Thyroid gland (tissue), 4 donors: ENCODE data around the gene RPP30. TPM values are rescaled to one million over a fixed set of nuclear protein-coding genes. Genes with fewer than 3 reads are reported as not detected.

ENCODE experiments used
- DNase-seq, 2 donors: peaks; one replicate each; pipeline ENCODE4 v3.0.0-alpha.2; 2019
- H3K27ac ChIP-seq, 3 donors: fragments of 200-600 bp; sonication (generic); 1 replicate in 2 of 3; 2 replicates in 1 of 3; pipeline ENCODE4 v1.5.1; 2016 to 2019; ENCODE audit warnings: mild to moderate bottlenecking in 1 of 3, moderate library complexity in 1 of 3
- H3K27me3 ChIP-seq: fragments of 200-600 bp; sonication (generic); one replicate; pipeline ENCODE4 v1.5.1; 2019
- H3K36me3 ChIP-seq, 2 donors: fragments of 200-600 bp; sonication (generic); one replicate each; pipeline ENCODE4 v1.5.1; 2016 to 2019
- H3K4me1 ChIP-seq, 2 donors: fragments of 200-600 bp; sonication (generic); one replicate each; pipeline ENCODE4 v1.5.1; 2017 to 2019
- H3K4me3 ChIP-seq, 3 donors: fragments of 200-600 bp; sonication (generic); replicated peaks in 1 of 3; 1 replicate in 2 of 3; 2 replicates in 1 of 3; pipeline ENCODE4 v1.5.1; 2016; ENCODE audit warnings: mild to moderate bottlenecking in 1 of 3
- H3K9me3 ChIP-seq: fragments of 200-600 bp; sonication (generic); one replicate; pipeline ENCODE4 v1.5.1; 2017
- POLR2A ChIP-seq, 2 donors: fragments of 450-650 bp; IDR thresholded peaks; one replicate each; pipeline ENCODE4 v1.6.1; 2017; ENCODE audit warnings: antibody characterized with exemption in 2 of 2, mild to moderate bottlenecking in 2 of 2, moderate library complexity in 1 of 2
- WGBS, 2 donors: methylation state at CpG; one replicate each; pipeline ENCODE4 v1.1.5; 2017; 5-methylcytosine and 5-hydroxymethylcytosine counted together
- intact Hi-C: fragments of 100-400 bp; cut with DNase I; formaldehyde crosslinking; loops from one replicate; pipeline ENCODE4 v1.15.1; 2023
- total RNA-seq, 4 donors: library from RNA; depleted of rRNA; stranded (reverse); fragments of >200 nt; gene quantifications; one replicate each; pipeline ENCODE4 v1.2.3, GENCODE V29; 2016
- TF ChIP-seq, protein P1 (sequence below), 6 experiments: fragments of 200-600 bp in 3 of 6; fragments of 450-650 bp in 3 of 6; sonication (generic) in 3 of 6; IDR thresholded peaks; one replicate each; pipeline ENCODE4 v1.5.1; 2016 to 2019; ENCODE audit warnings: antibody characterized with exemption in 6 of 6, mild to moderate bottlenecking in 2 of 6, inconsistent platforms in 1 of 6, moderate library complexity in 1 of 6

RPP30 gene
- total RNA-seq = 10 to 100 TPM; 20.4 to 62.6 (median 36.3) TPM

GRCh38 chr10:90871766-90872647, at the start of gene RPP30:
RPP30 (plus strand) TSS chr10:90871974; CDS start chr10:90871987, 13 bp downstream.
- H3K9me3 ChIP-seq = no peaks in the 10 kb centered on the region
- WGBS, 2 donors = 1% methylated on average over 28 to 38 of the region's 43 CpGs
- no peaks in the 10 kb centered on the region for H3K27me3 ChIP-seq
- intact Hi-C loops = no loop called here
- peaks cover 7 to 8% of the 10 kb centered on the region in 2 donors for H3K4me1 ChIP-seq
- peak; percentile 81 to 84 for DNase-seq
- peak within 1 kb of the TSS in 2 of 3 donors; percentile 52 for H3K27ac ChIP-seq
- peak within 1 kb of the TSS; percentile 51 to 88 (median 69) for H3K4me3 ChIP-seq
- TF ChIP-seq, protein P1, sequence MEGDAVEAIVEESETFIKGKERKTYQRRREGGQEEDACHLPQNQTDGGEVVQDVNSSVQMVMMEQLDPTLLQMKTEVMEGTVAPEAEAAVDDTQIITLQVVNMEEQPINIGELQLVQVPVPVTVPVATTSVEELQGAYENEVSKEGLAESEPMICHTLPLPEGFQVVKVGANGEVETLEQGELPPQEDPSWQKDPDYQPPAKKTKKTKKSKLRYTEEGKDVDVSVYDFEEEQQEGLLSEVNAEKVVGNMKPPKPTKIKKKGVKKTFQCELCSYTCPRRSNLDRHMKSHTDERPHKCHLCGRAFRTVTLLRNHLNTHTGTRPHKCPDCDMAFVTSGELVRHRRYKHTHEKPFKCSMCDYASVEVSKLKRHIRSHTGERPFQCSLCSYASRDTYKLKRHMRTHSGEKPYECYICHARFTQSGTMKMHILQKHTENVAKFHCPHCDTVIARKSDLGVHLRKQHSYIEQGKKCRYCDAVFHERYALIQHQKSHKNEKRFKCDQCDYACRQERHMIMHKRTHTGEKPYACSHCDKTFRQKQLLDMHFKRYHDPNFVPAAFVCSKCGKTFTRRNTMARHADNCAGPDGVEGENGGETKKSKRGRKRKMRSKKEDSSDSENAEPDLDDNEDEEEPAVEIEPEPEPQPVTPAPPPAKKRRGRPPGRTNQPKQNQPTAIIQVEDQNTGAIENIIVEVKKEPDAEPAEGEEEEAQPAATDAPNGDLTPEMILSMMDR (IDR thresholded peaks at IDR 0.05) = no peak
- TF ChIP-seq POLR2A (IDR thresholded peaks at IDR 0.05) = peak in 1 of 2 donors; percentile 52
- H3K36me3 ChIP-seq = peaks cover 3 to 10% of the 10 kb centered on the region in 2 donors

DNA sequence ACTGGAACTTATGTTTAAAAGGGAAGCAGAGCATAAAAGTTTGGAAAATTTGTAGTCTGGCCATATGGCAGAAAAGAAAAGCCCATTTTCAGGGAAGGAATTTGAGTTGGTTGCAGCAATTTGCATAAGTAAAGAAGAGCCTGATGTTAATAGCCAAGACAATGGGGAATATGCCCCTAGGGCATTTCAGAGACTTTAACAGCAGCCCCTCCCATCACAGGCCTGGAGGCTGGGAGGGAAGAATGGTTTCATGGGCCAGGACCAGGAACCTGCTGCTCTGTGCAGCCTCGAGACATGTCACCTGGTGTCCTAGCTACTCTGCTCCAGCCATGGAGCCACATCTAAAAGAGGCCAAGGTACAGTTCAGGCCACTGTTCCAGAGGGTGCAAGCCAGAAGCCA, 49.3 kb upstream of the RPP30 start:
- H3K4me1 ChIP-seq = no peaks in the 10 kb centered on the region
- TF ChIP-seq, protein P1 (IDR thresholded peaks at IDR 0.05) = no peak
- no peak for TF ChIP-seq POLR2A (IDR thresholded peaks at IDR 0.05)
- no peak overlapping the region for H3K27ac ChIP-seq
- H3K9me3 ChIP-seq = no peaks in the 10 kb centered on the region
- H3K36me3 ChIP-seq = no peaks in the 10 kb centered on the region
- no peaks in the 10 kb centered on the region for H3K27me3 ChIP-seq
- H3K4me3 ChIP-seq = no peak overlapping the region
- intact Hi-C loops = no loop called here
- no peak for DNase-seq
- WGBS, 2 donors = 56 to 83% methylated on average over 1 of the region's 1 CpG

- DNase-seq = no peak
- Histone ChIP-seq H3K27me3 (no peaks in the 10 kb centered on the region), H3K36me3 (no peaks in the 10 kb centered on the region), H3K27ac (no peak overlapping the region), H3K9me3 (no peaks in the 10 kb centered on the region), H3K4me1 (no peaks in the 10 kb centered on the region), H3K4me3 (no peak overlapping the region)
- 90 to 93% methylated on average over 12 to 15 of the region's 17 CpGs for WGBS, 2 donors
- intact Hi-C loops = no loop called here
- no peak for TF ChIP-seq POLR2A (IDR thresholded peaks at IDR 0.05)
- TF ChIP-seq, protein P1 (IDR thresholded peaks at IDR 0.05) = no peak
Observed at GRCh38 chr10:90832111-90832510, 39.7 kb upstream of the RPP30 start.

- 77 to 80% methylated on average over 3 of the region's 3 CpGs for WGBS, 2 donors
- H3K4me1 ChIP-seq = no peaks in the 10 kb centered on the region
- no peak for TF ChIP-seq POLR2A (IDR thresholded peaks at IDR 0.05)
- TF ChIP-seq, protein P1 (IDR thresholded peaks at IDR 0.05) = no peak
- no peak overlapping the region for H3K4me3 ChIP-seq
- H3K27ac ChIP-seq = no peak overlapping the region
- no peaks in the 10 kb centered on the region for H3K9me3 ChIP-seq
- H3K27me3 ChIP-seq = no peaks in the 10 kb centered on the region
- intact Hi-C loops = no loop called here
- no peak for DNase-seq
- H3K36me3 ChIP-seq = no peaks in the 10 kb centered on the region
Observed at GRCh38 chr10:90834326-90834725, 37.4 kb upstream of the RPP30 start.

- intact Hi-C loops = no loop called here
- H3K27ac ChIP-seq = no peak overlapping the region
- 53 to 61% methylated on average over 1 of the region's 1 CpG for WGBS, 2 donors
- no peaks in the 10 kb centered on the region for H3K36me3 ChIP-seq
- no peaks in the 10 kb centered on the region for H3K27me3 ChIP-seq
- H3K4me1 ChIP-seq = no peaks in the 10 kb centered on the region
- DNase-seq = no peak
- no peak overlapping the region for H3K4me3 ChIP-seq
- H3K9me3 ChIP-seq = no peaks in the 10 kb centered on the region
- TF ChIP-seq, protein P1 (IDR thresholded peaks at IDR 0.05) = no peak
- no peak for TF ChIP-seq POLR2A (IDR thresholded peaks at IDR 0.05)
Observed at GRCh38 chr10:90837486-90837885, 34.3 kb upstream of the RPP30 start.
